Muscle of leg (tissue), 16 donors: ENCODE results near the gene REPS1. TPM values are rescaled to one million over a fixed set of nuclear protein-coding genes. Genes with fewer than 3 reads are reported as not detected.

Source experiments
- DNase-seq: peaks from one replicate; pipeline ENCODE4 v3.0.0; 2013
- H3K27ac ChIP-seq: one replicate; pipeline ENCODE4 v1.5.1; 2013; ENCODE audit warnings: mild to moderate bottlenecking, low read length, control low read depth
- H3K27me3 ChIP-seq: one replicate; pipeline ENCODE4 v1.6.1; 2013; ENCODE audit warnings: low read length; ENCODE audit not compliant: control insufficient read depth, insufficient read depth
- H3K36me3 ChIP-seq: one replicate; pipeline ENCODE4 v1.6.1; 2013; ENCODE audit warnings: low read length; ENCODE audit not compliant: control insufficient read depth, insufficient read depth
- H3K4me1 ChIP-seq: one replicate; pipeline ENCODE4 v1.6.1; 2013; ENCODE audit warnings: low read length; ENCODE audit not compliant: control insufficient read depth, insufficient read depth
- H3K4me3 ChIP-seq: one replicate; pipeline ENCODE4 v1.5.1; 2013; ENCODE audit warnings: low read length, control low read depth
- H3K9me3 ChIP-seq: replicated peaks from 2 replicates; pipeline ENCODE4 v1.6.1; 2013; ENCODE audit warnings: low read depth, low read length; ENCODE audit not compliant: control insufficient read depth
- WGBS: methylation state at CpG from one replicate; pipeline ENCODE4 v1.1.5; 2013; ENCODE audit warnings: missing lambda C conversion rate; ENCODE audit not compliant: insufficient coverage; 5-methylcytosine and 5-hydroxymethylcytosine counted together
- long read RNA-seq, 11 donors: transcript quantifications; one replicate each; lab custom pipeline, GENCODE V29; 2026
- polyA plus RNA-seq, 8 donors: library from polyadenylated mRNA; unstranded; fragments of 120-200 nt; gene quantifications; one replicate each; pipeline versions ENCODE4 v1.2.1 to v1.2.3, GENCODE V29; 2013; ENCODE audit warnings: inconsistent platforms in 1 of 8, low replicate concordance in 1 of 8; ENCODE audit not compliant: insufficient read length in 8 of 8, insufficient read depth in 1 of 8
- total RNA-seq: library from RNA; stranded (reverse); fragments of 120-200 nt; gene quantifications from one replicate; pipeline ENCODE4 v1.2.4, GENCODE V29; 2013

Gene REPS1, protein sequence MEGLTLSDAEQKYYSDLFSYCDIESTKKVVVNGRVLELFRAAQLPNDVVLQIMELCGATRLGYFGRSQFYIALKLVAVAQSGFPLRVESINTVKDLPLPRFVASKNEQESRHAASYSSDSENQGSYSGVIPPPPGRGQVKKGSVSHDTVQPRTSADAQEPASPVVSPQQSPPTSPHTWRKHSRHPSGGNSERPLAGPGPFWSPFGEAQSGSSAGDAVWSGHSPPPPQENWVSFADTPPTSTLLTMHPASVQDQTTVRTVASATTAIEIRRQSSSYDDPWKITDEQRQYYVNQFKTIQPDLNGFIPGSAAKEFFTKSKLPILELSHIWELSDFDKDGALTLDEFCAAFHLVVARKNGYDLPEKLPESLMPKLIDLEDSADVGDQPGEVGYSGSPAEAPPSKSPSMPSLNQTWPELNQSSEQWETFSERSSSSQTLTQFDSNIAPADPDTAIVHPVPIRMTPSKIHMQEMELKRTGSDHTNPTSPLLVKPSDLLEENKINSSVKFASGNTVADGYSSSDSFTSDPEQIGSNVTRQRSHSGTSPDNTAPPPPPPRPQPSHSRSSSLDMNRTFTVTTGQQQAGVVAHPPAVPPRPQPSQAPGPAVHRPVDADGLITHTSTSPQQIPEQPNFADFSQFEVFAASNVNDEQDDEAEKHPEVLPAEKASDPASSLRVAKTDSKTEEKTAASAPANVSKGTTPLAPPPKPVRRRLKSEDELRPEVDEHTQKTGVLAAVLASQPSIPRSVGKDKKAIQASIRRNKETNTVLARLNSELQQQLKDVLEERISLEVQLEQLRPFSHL
- total RNA-seq (28.2 TPM), polyA plus RNA-seq (10 to 100 TPM; 32.4 to 49.9 (median 42.9) TPM)
- long read RNA-seq, donor 1 = 0 reads
- long read RNA-seq, donor 2, full-length matches to known transcripts = 1 of 1 reads
- long read RNA-seq, donor 2, partial matches to known transcripts = 0 of 1 reads
- long read RNA-seq, donor 2, other reads (novel, unspliced or antisense) = 0 of 1 reads
- long read RNA-seq, donor 3, partial matches to known transcripts = 0 of 3 reads
- long read RNA-seq, donor 3, other reads (novel, unspliced or antisense) = 0 of 3 reads
- long read RNA-seq, donor 4, partial matches to known transcripts = 0 of 3 reads
- long read RNA-seq, donor 4, other reads (novel, unspliced or antisense) = 0 of 3 reads
- long read RNA-seq, donor 5, full-length matches to known transcripts = 3 of 15 reads
- long read RNA-seq, donor 5, partial matches to known transcripts = 12 of 15 reads
- long read RNA-seq, donor 5, other reads (novel, unspliced or antisense) = 0 of 15 reads
- long read RNA-seq, donor 6, partial matches to known transcripts = 0 of 4 reads
- long read RNA-seq, donor 6, other reads (novel, unspliced or antisense) = 0 of 4 reads
- long read RNA-seq, donor 7, full-length matches to known transcripts = 2 of 2 reads
- long read RNA-seq, donor 7, partial matches to known transcripts = 0 of 2 reads
- long read RNA-seq, donor 7, other reads (novel, unspliced or antisense) = 0 of 2 reads
- long read RNA-seq, donor 8, partial matches to known transcripts = 0 of 1 reads
- long read RNA-seq, donor 8, other reads (novel, unspliced or antisense) = 0 of 1 reads
- long read RNA-seq, donor 9, full-length matches to known transcripts = 2 of 2 reads
- long read RNA-seq, donor 9, partial matches to known transcripts = 0 of 2 reads
- long read RNA-seq, donor 9, other reads (novel, unspliced or antisense) = 0 of 2 reads
- long read RNA-seq, donor 10, partial matches to known transcripts = 0 of 3 reads
- long read RNA-seq, donor 10, other reads (novel, unspliced or antisense) = 0 of 3 reads
- long read RNA-seq, donor 11, full-length matches to known transcripts = 3 of 3 reads
- long read RNA-seq, donor 11, partial matches to known transcripts = 0 of 3 reads
- long read RNA-seq, donor 11, other reads (novel, unspliced or antisense) = 0 of 3 reads

GRCh38 chr6:138987643-138988468 lies at the start of gene REPS1:
Gene REPS1, minus strand, starts transcription at chr6:138988253. Its CDS starts 571 bp downstream, at chr6:138987682.
- peak; percentile 97 for DNase-seq
- H3K4me3 ChIP-seq = peak within 1 kb of the TSS; percentile 90
- WGBS = under 1% methylated on average over 103 of the region's 105 CpGs
- H3K27me3 ChIP-seq = no peaks in the 10 kb centered on the region
- H3K9me3 ChIP-seq = no peaks in the 10 kb centered on the region
- peaks cover 8% of the 10 kb centered on the region for H3K4me1 ChIP-seq
- no peaks in the 10 kb centered on the region for H3K36me3 ChIP-seq
- peak within 1 kb of the TSS; percentile 94 for H3K27ac ChIP-seq

DNA sequence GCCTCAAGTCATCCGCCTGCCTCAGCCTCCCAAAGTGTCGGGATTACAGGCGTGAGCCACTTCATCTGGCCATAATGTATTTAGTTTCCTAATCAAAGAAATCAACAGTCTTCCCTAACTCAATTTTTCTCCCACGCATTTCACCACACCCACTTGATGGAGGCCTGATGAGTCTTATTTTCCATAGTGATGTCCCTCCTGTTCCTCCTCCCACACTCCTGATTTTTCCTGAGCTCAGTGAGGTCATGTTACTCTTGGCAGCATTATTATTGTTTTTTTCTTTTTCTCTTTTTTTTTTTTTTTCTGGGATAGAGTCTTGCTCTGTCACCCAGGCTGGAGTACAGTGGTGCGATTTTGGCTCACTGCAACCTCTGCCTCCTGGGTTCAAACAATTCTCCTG lies 49.4 kb upstream of the REPS1 start:
- Histone ChIP-seq H3K36me3 (peaks cover 7% of the 10 kb centered on the region), H3K4me3 (no peak overlapping the region), H3K27ac (no peak overlapping the region), H3K4me1 (no peaks in the 10 kb centered on the region), H3K9me3 (no peaks in the 10 kb centered on the region), H3K27me3 (no peaks in the 10 kb centered on the region)
- DNase-seq = peak; percentile 45
- WGBS = 86% methylated on average over 4 of the region's 5 CpGs

DNA sequence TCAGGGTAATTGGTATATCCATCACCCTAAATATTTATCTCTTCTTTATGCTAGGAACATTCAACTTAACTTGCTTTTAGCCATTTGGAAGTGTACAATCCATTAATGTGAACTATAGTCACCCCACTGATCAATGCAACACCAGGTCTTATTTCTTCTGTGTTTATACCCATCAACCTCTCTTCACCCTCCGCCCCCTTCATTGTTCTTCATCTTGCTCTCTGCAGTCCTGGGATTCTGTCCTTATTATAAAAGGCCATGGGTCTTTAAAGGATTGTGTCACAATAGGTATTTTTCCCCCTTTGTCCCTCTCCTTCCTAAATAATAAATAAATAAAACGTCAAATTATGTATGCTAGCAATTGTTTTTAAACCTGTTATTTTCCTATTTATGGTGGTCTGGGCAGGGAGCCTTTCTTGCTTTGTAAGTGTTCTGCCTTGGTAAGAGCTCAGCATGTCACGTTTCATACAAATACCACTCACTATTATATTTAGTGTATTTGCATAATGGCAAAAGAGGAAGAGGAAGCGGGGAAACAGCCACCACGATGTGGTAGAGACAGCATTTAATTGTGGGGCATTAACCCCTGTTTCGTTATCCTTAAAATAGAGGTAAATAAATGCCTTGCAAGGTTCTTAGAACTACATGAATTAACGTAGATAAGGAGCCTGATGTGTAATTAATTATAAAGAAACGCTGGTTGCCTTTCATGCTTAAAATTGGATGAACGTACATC lies 42.3 kb upstream of the REPS1 start:
- Histone ChIP-seq H3K36me3 (peaks cover 3% of the 10 kb centered on the region), H3K4me3 (peak overlapping the region; percentile 92), H3K27me3 (no peaks in the 10 kb centered on the region), H3K4me1 (peaks cover 9% of the 10 kb centered on the region), H3K9me3 (no peaks in the 10 kb centered on the region), H3K27ac (peak overlapping the region; percentile 82)
- 56% methylated on average over 3 of the region's 9 CpGs for WGBS
- DNase-seq = peak; percentile 20

DNA sequence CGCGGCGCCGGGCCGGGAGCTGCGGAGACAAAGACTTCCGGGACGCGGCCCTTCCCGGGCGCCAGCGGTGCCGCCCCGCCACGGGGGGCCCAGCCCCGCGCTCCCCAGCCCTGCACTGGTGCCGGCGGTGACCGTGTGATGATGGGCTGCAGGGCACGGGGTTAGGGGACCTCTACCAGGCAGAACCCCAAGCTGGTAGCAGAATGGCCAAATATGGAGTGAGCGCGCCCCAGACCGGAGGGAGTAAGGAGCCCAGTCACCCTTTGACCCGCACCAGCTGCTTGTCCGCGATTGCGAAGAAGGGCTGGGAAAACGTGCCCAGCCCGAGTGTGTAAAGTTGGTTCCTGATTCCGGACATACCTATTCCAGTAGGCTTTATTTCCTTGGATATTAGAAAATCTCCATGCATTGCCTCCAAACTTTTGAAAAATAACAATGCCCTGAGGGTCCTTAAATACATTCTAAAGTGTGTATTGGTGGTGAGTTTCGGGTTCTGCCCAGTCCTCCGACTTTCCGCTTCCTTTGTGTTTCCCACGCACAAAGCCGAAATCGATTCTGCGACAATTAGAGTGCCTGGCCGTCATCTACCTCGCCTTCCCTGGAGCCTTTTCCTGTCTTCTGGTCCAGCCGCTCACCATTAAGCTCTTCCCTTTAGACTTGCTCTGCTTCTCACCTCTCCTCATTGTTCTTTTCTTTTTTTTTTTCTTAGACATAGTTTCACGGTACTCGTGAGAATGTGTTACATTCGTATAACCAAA lies 41.6 kb upstream of the REPS1 start:
- Histone ChIP-seq H3K9me3 (no peaks in the 10 kb centered on the region), H3K36me3 (peaks cover 3% of the 10 kb centered on the region), H3K27ac (peak overlapping the region; percentile 82), H3K4me1 (peaks cover 9% of the 10 kb centered on the region), H3K27me3 (no peaks in the 10 kb centered on the region), H3K4me3 (peak overlapping the region; percentile 92)
- peak; percentile 50 for DNase-seq
- WGBS = 4% methylated on average over 31 of the region's 44 CpGs

DNA sequence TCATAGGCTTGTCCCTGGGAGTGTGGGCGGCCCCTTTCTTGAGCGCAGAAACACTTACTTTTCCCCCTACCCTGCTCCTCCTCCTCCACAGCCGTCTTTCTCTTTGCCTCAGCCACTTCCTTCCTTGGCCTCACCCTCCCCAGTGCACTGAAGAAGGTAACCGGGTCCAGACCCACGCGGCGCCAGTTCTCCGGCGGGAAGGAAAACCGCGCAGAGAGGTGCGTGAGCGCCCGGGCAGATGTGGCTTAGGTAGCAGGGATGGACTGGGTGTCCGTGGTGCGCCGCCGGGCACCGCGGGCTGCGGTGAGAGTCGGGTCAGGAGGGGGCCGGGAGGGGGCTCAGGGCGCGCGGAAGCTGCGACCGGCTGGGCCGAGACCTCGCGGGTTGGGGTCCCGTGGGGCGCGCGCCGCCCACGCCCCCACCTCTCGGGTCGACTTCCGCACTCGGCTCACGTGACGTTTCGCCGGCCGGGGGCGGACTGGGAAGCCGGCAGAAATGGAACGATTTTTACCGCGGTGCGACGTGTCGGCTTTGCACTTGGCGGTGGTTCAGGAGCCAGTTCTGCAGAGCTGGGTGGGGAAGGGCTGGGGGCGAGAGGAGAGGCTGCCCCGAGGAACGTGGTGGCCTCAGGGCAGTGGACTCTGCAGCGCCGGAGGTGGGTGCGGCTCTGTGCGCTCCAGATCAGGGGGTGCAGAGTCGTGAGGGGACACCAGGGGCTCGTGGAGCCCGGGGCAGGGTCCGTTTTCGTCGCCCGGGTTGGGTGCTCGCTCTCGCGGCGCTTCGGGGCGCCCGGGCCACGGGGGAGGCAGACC lies 40.8 kb upstream of the REPS1 start, which contains the start of gene ABRACL:
ABRACL (plus strand) TSS at position 88 of the 812 bp plus-strand sequence. CDS start 5,416 bp downstream, outside the sequence.
- Histone ChIP-seq H3K4me1 (peaks cover 9% of the 10 kb centered on the region), H3K36me3 (peaks cover 3% of the 10 kb centered on the region), H3K9me3 (no peaks in the 10 kb centered on the region), H3K4me3 (peak within 1 kb of the TSS; percentile 92), H3K27me3 (no peaks in the 10 kb centered on the region), H3K27ac (peak within 1 kb of the TSS; percentile 83)
- under 1% methylated on average over 75 of the region's 77 CpGs for WGBS
- peak; percentile 76 for DNase-seq

DNA sequence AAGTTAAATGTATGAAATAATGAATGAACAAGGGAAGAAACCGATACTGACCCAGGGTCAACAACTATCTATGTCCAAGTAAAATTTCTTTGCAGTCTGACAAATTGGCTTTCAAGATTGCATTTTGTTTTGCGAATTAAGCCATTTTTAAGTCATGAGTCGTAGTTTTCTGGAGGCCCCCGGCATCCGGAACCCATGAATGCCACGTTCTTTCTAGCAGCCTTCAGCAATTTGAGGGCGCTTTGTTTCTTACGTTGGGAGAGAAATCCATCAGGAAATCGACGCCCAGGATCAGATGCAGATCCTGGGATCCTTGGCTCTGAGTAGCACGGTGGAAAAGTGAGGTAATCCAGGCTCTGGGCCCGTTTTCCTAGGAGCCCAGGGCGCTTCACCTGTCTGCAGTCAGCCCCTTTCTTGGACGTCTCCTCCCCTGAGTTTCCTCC lies 40.2 kb upstream of the REPS1 start:
- Histone ChIP-seq H3K27ac (peak overlapping the region; percentile 83), H3K36me3 (no peaks in the 10 kb centered on the region), H3K27me3 (no peaks in the 10 kb centered on the region), H3K4me3 (peak overlapping the region; percentile 92), H3K9me3 (no peaks in the 10 kb centered on the region), H3K4me1 (peaks cover 9% of the 10 kb centered on the region)
- WGBS = 2% methylated on average over 11 of the region's 14 CpGs
- no peak for DNase-seq

DNA sequence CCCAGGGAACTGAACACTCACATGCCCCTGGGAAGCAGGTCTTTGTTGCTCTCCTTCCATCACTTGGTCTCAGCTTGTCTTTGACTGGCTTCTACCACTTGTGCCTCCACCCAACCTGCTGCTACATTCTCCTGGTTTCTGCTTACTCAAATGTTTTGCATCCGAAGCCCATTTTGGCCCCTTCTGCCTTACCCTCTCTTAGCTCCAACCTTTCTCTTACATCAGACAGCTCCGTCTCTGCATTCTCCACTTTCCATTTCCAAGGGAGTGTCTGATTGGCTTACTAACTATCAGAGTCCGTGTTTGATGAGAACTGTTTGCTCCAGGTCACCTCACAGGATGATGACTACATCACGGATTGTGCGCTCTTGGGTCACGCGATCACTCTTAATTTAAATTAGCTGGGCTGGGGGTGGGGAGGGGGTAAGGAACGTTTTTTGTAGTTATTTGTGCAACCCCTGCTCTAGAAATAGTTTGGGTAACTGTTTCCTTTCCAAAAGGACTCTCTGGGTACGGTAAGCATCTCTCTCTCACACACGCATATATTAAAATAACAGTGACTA lies 39.6 kb upstream of the REPS1 start:
- Histone ChIP-seq H3K36me3 (no peaks in the 10 kb centered on the region), H3K27ac (no peak overlapping the region), H3K4me3 (peak overlapping the region; percentile 92), H3K9me3 (no peaks in the 10 kb centered on the region), H3K27me3 (no peaks in the 10 kb centered on the region), H3K4me1 (peaks cover 9% of the 10 kb centered on the region)
- 60% methylated on average over 1 of the region's 10 CpGs for WGBS
- DNase-seq = peak; percentile 15
